ENCODE measurements around the gene B3GALNT2. TPM values are rescaled to one million over a fixed set of nuclear protein-coding genes. Genes with fewer than 3 reads are reported as not detected.
A peak's percentile ranks its signal among the peaks of the same experiment; 100 is the strongest.

The B3GALNT2 gene
- total and polyA plus RNA-seq, 2 of the 8 experiments (the other 6 are each of a cell fraction or from before 2014, with no cell fraction given): 15.4 to 39.4 TPM

- no peak for TF ChIP-seq GABPA (IDR thresholded peaks at IDR 0.05; ENCODE audit: borderline replicate concordance, insufficient read depth, low read length)
- no peak for TF ChIP-seq CHD2 (IDR thresholded peaks at IDR 0.05; ENCODE audit: low read length)
- peak; percentile 84 for TF ChIP-seq POLR2A (IDR thresholded peaks at IDR 0.05; ENCODE audit: control extremely low read depth in 1 of 2, low read depth in 2 of 2, low read length in 2 of 2)
- TF ChIP-seq PHF8 (conservative IDR thresholded peaks at IDR 0.05; ENCODE audit: low read depth, low read length): peak; percentile 68
- TF ChIP-seq POLR2AphosphoS5 (IDR thresholded peaks at IDR 0.05; ENCODE audit: low read depth, low read length): peak; percentile 90
- no peak for TF ChIP-seq ATF2 (IDR thresholded peaks at IDR 0.05; ENCODE audit: low read length)
- peak; percentile 45; the same call in 1 of the 2 replicates for TF ChIP-seq TBP (IDR thresholded peaks at IDR 0.05; ENCODE audit: low read depth, low read length)
Observed at GRCh38 chr1:235504122-235504493, at the start of gene B3GALNT2 (continued).

Data from H1 (cell line).